ENCODE data around the gene TSPAN6. TPM values are rescaled to one million over a fixed set of nuclear protein-coding genes. Genes with fewer than 3 reads are reported as not detected.

The TSPAN6 gene
- total RNA-seq, 1 experiment from 2014 or later = 9.2 TPM

DNA sequence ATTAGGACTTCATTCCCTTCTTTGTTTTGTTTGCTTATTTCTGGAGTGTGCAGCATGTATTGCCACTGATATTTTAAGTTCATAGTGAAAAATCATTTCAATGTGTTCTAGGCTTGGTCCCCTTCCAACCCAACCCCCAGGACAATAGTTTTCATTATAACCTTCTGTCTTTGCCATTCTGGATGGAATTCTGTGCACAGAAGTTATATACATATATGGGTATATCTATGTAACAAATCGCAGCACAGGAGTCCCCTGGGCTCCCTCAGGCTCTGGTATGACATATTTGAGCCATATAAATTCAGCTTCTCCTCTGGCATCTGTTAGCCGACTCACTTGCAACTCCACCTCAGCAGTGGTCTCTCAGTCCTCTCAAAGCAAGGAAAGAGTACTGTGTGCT, 52.0 kb downstream of the TSPAN6 start, which contains the start of gene TNMD:
Gene TNMD, plus strand, starts transcription at position 326 of the 400 bp plus-strand sequence. CDS start 83 bp downstream, outside the sequence.
- DNase-seq (ENCODE audit: low spot score) = no peak

Other genes starting within 250 kb of the TSPAN6 start
- gene PCDH19, start 226.5 kb downstream of the TSPAN6 start, total RNA-seq (2014; rRNA removed; shearing (Covaris generic)) = not detected in 2 replicates
- gene TNMD, start 51.9 kb downstream of the TSPAN6 start, total RNA-seq (2014; rRNA removed; shearing (Covaris generic)) = not detected in 2 replicates
- gene SRPX2, start 7.4 kb upstream of the TSPAN6 start, total RNA-seq (2014; rRNA removed; shearing (Covaris generic)) = 0.28 and 0.78 TPM in 2 replicates
- gene SYTL4, start 95.3 kb upstream of the TSPAN6 start, total RNA-seq (2014; rRNA removed; shearing (Covaris generic)) = 3.7 and 3.8 TPM in 2 replicates
- gene CSTF2, start 183.6 kb upstream of the TSPAN6 start, total RNA-seq (2014; rRNA removed; shearing (Covaris generic)) = 63.9 and 70.6 TPM in 2 replicates
- gene NOX1, start 237.6 kb upstream of the TSPAN6 start, total RNA-seq (2014; rRNA removed; shearing (Covaris generic)) = 14.6 and 17.7 TPM in 2 replicates

Data from HT-29 (cell line).